GM23338 (cell line): ENCODE results near the gene NTF3. TPM values are rescaled to one million over a fixed set of nuclear protein-coding genes. Genes with fewer than 3 reads are reported as not detected.

Experiments used
- ATAC-seq: fragments of 200-7000 bp; cut with Tn5 transposase; 3 replicates; pipeline ENCODE4 v1.9.1; 2020
- DNase-seq: peaks from one replicate; pipeline ENCODE4 v3.0.0-alpha.2; 2015; ENCODE audit warnings: low spot score
- H2AFZ ChIP-seq: fragments of 200-600 bp; sonication (generic); 2 replicates; pipeline ENCODE4 v1.8.0; 2016; ENCODE audit warnings: antibody characterized with exemption, mild to moderate bottlenecking, moderate library complexity
- H3F3A ChIP-seq: fragments of 200-600 bp; sonication (generic); replicated peaks from 2 replicates; pipeline ENCODE4 v1.8.0; 2017; ENCODE audit warnings: antibody characterized with exemption, mixed run types, low read depth
- H3K27ac ChIP-seq: fragments of 200-600 bp; sonication (generic); 2 replicates; pipeline ENCODE4 v1.6.1; 2016; ENCODE audit warnings: low read depth
- H3K27me3 ChIP-seq: fragments of 200-600 bp; sonication (generic); 2 replicates; pipeline ENCODE4 v1.8.0; 2016; ENCODE audit warnings: mild to moderate bottlenecking, mixed run types, moderate library complexity; ENCODE audit not compliant: insufficient read depth
- H3K36me3 ChIP-seq: fragments of 200-600 bp; sonication (generic); 2 replicates; pipeline ENCODE4 v1.8.0; 2016; ENCODE audit warnings: mild to moderate bottlenecking; ENCODE audit not compliant: insufficient read depth
- H3K4me1 ChIP-seq: fragments of 200-600 bp; sonication (generic); 2 replicates; pipeline ENCODE4 v1.8.0; 2016; ENCODE audit warnings: mild to moderate bottlenecking, moderate library complexity; ENCODE audit not compliant: insufficient read depth
- H3K4me2 ChIP-seq: fragments of 200-600 bp; sonication (generic); 2 replicates; pipeline ENCODE4 v1.7.1; 2017; ENCODE audit warnings: mixed run types
- H3K4me3 ChIP-seq: fragments of 200-600 bp; sonication (generic); 2 replicates; pipeline ENCODE4 v1.6.1; 2016; ENCODE audit warnings: mixed run types
- H3K79me2 ChIP-seq: fragments of 200-600 bp; sonication (generic); replicated peaks from 2 replicates; pipeline ENCODE4 v1.8.0; 2017; ENCODE audit warnings: mild to moderate bottlenecking; ENCODE audit not compliant: insufficient read depth
- H3K9me2 ChIP-seq: fragments of 200-600 bp; sonication (generic); 2 replicates; pipeline ENCODE4 v1.8.0; 2017; ENCODE audit not compliant: insufficient read depth
- H4K20me1 ChIP-seq: fragments of 200-600 bp; sonication (generic); replicated peaks from 2 replicates; pipeline ENCODE4 v1.8.0; 2017; ENCODE audit warnings: mild to moderate bottlenecking; ENCODE audit not compliant: insufficient read depth
- H3K27ac Mint-ChIP-seq: 2 replicates; pipeline ENCODE4 v1.8.0; 2020; ENCODE audit warnings: inconsistent platforms, mild to moderate bottlenecking, moderate library complexity, mixed read lengths
- H3K27me3 Mint-ChIP-seq: 3 replicates; pipeline ENCODE4 v1.8.0; 2022; ENCODE audit warnings: low read depth, mild to moderate bottlenecking, moderate library complexity, mixed read lengths, inconsistent platforms; ENCODE audit not compliant: insufficient read depth, poor library complexity
- H3K36me3 Mint-ChIP-seq: 3 replicates; pipeline ENCODE4 v1.8.0; 2021; ENCODE audit warnings: low read depth, mild to moderate bottlenecking, inconsistent platforms, moderate library complexity, mixed read lengths
- H3K4me1 Mint-ChIP-seq: 3 replicates; pipeline ENCODE4 v1.8.0; 2020; ENCODE audit warnings: mild to moderate bottlenecking, inconsistent platforms, mixed read lengths
- H3K4me3 Mint-ChIP-seq: 3 replicates; pipeline ENCODE4 v1.8.0; 2021; ENCODE audit warnings: moderate library complexity, mild to moderate bottlenecking, inconsistent platforms, mixed read lengths
- H3K9me3 Mint-ChIP-seq: 3 replicates; pipeline ENCODE4 v1.8.0; 2020; ENCODE audit warnings: moderate library complexity, mild to moderate bottlenecking, inconsistent platforms, mixed read lengths
- CREB1 ChIP-seq: fragments of 250-450 bp; sonication (Bioruptor Pico); IDR thresholded peaks from 2 replicates; pipeline ENCODE4 v1.5.0; 2020; ENCODE audit warnings: low read depth, mild to moderate bottlenecking, moderate library complexity
- ETS1 ChIP-seq: IDR thresholded peaks from 2 replicates; pipeline ENCODE4 v1.6.1; 2016; ENCODE audit warnings: antibody characterized with exemption
- EZH2 ChIP-seq: fragments of 200-600 bp; sonication (generic); IDR thresholded peaks from one replicate; pipeline ENCODE4 v1.8.0; 2017; ENCODE audit warnings: antibody characterized with exemption, mild to moderate bottlenecking, low read depth; ENCODE audit not compliant: unreplicated experiment
- EZH2phosphoT487 ChIP-seq: fragments of 200-600 bp; sonication (generic); IDR thresholded peaks from one replicate; pipeline ENCODE4 v1.8.1; 2018; ENCODE audit warnings: antibody characterized with exemption; ENCODE audit not compliant: unreplicated experiment
- JUNB ChIP-seq: IDR thresholded peaks from one replicate; pipeline ENCODE4 v1.6.1; 2016; ENCODE audit warnings: antibody characterized with exemption; ENCODE audit not compliant: unreplicated experiment
- NANOG ChIP-seq: IDR thresholded peaks from 2 replicates; pipeline ENCODE4 v1.6.1; 2016; ENCODE audit warnings: antibody characterized with exemption, borderline replicate concordance
- POLR2AphosphoS5 ChIP-seq: IDR thresholded peaks from 2 replicates; pipeline ENCODE4 v1.6.1; 2016; ENCODE audit warnings: antibody characterized with exemption, low read depth
- STAT1 ChIP-seq: IDR thresholded peaks from one replicate; pipeline ENCODE4 v1.6.1; 2016; ENCODE audit warnings: antibody characterized with exemption; ENCODE audit not compliant: unreplicated experiment
- ZNF114 ChIP-seq: fragments of 250-450 bp; sonication (Bioruptor Pico); IDR thresholded peaks from 2 replicates; pipeline ENCODE4 v1.5.0; 2020; ENCODE audit warnings: mild to moderate bottlenecking, moderate library complexity
- ZNF331 ChIP-seq: fragments of 250-450 bp; sonication (Bioruptor Pico); IDR thresholded peaks from 2 replicates; pipeline ENCODE4 v1.5.0; 2020; ENCODE audit warnings: low read depth, mild to moderate bottlenecking, moderate library complexity
- polyA plus RNA-seq: library from polyadenylated mRNA; unstranded; fragments of >200 nt; fragmentation: Nextera tagmentation; extraction: Ambion mirVana; gene quantifications from 2 replicates; pipeline ENCODE4 v1.2.1, GENCODE V29; 2016
- total RNA-seq: library from RNA; depleted of rRNA; stranded (reverse); fragments of >200 nt; shearing (Covaris generic); gene quantifications from 2 replicates; pipeline ENCODE4 v1.2.3, GENCODE V29; 2014
- TF ChIP-seq, protein P1 (sequence below): IDR thresholded peaks from one replicate; pipeline ENCODE4 v1.6.1; 2018; ENCODE audit warnings: antibody characterized with exemption; ENCODE audit not compliant: unreplicated experiment
- TF ChIP-seq, protein P2 (sequence below), 2 experiments: fragments of 200-600 bp in 1 of 2; sonication (generic) in 1 of 2; conservative IDR thresholded peaks; 2 replicates each; pipeline versions ENCODE4 v1.5.1 to v1.6.1; 2016 to 2017; ENCODE audit warnings: antibody characterized with exemption in 2 of 2, low read depth in 2 of 2, mild to moderate bottlenecking in 2 of 2, moderate library complexity in 1 of 2

NTF3 gene
- total and polyA plus RNA-seq, 2 experiments from 2014 or later, result 1.2 TPM; not detected in 1

DNA sequence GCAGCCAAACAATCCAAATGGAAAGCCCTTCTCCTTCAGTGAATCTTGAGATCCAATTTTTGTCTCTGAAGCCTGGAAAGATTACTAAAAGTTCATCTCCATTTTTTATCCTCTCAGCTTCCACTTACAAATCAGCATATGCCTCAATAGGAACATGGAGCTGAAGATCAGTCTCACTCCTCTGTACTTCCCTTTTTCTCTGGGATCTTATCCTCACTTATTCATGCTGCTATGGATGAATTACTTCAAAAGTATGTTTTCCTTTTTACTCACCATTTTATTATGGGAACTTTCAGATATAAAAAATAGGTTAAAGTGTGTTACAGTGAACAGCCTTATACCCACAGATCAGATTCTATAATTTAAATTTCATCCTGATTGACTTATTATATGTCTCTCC, 14.4 kb upstream of the NTF3 start:
- no peaks in the 10 kb centered on the region for H3K9me2 ChIP-seq
- no peak overlapping the region for H3K4me3 ChIP-seq
- Mint-ChIP-seq H3K9me3 (no peaks in the 10 kb centered on the region), H3K4me1 (no peaks in the 10 kb centered on the region), H3K27ac (no peak overlapping the region), H3K27me3 (peaks cover 2% of the 10 kb centered on the region), H3K36me3 (no peaks in the 10 kb centered on the region), H3K4me3 (no peak overlapping the region)
- no peak overlapping the region for H3K27ac ChIP-seq
- no peak overlapping the region for H2AFZ ChIP-seq
- no peak for ATAC-seq
- H3K36me3 ChIP-seq, result no peaks in the 10 kb centered on the region
- no peak overlapping the region for H3K4me2 ChIP-seq
- no peak for TF ChIP-seq POLR2AphosphoS5
- TF ChIP-seq CREB1 (CRISPR knock-in tag), result no peak
- no peak for TF ChIP-seq EZH2
- no peak for TF ChIP-seq EZH2phosphoT487
- TF ChIP-seq ZNF114 (CRISPR knock-in tag), result no peak
- TF ChIP-seq, protein P1, sequence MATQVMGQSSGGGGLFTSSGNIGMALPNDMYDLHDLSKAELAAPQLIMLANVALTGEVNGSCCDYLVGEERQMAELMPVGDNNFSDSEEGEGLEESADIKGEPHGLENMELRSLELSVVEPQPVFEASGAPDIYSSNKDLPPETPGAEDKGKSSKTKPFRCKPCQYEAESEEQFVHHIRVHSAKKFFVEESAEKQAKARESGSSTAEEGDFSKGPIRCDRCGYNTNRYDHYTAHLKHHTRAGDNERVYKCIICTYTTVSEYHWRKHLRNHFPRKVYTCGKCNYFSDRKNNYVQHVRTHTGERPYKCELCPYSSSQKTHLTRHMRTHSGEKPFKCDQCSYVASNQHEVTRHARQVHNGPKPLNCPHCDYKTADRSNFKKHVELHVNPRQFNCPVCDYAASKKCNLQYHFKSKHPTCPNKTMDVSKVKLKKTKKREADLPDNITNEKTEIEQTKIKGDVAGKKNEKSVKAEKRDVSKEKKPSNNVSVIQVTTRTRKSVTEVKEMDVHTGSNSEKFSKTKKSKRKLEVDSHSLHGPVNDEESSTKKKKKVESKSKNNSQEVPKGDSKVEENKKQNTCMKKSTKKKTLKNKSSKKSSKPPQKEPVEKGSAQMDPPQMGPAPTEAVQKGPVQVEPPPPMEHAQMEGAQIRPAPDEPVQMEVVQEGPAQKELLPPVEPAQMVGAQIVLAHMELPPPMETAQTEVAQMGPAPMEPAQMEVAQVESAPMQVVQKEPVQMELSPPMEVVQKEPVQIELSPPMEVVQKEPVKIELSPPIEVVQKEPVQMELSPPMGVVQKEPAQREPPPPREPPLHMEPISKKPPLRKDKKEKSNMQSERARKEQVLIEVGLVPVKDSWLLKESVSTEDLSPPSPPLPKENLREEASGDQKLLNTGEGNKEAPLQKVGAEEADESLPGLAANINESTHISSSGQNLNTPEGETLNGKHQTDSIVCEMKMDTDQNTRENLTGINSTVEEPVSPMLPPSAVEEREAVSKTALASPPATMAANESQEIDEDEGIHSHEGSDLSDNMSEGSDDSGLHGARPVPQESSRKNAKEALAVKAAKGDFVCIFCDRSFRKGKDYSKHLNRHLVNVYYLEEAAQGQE, result no peak
- no peak for TF ChIP-seq NANOG
- TF ChIP-seq, protein P2, sequence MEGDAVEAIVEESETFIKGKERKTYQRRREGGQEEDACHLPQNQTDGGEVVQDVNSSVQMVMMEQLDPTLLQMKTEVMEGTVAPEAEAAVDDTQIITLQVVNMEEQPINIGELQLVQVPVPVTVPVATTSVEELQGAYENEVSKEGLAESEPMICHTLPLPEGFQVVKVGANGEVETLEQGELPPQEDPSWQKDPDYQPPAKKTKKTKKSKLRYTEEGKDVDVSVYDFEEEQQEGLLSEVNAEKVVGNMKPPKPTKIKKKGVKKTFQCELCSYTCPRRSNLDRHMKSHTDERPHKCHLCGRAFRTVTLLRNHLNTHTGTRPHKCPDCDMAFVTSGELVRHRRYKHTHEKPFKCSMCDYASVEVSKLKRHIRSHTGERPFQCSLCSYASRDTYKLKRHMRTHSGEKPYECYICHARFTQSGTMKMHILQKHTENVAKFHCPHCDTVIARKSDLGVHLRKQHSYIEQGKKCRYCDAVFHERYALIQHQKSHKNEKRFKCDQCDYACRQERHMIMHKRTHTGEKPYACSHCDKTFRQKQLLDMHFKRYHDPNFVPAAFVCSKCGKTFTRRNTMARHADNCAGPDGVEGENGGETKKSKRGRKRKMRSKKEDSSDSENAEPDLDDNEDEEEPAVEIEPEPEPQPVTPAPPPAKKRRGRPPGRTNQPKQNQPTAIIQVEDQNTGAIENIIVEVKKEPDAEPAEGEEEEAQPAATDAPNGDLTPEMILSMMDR (conservative IDR thresholded peaks at IDR 0.05; ENCODE audit: low read depth in 2 of 2), result no peak
- TF ChIP-seq ETS1, result no peak
- no peak for TF ChIP-seq STAT1
- no peak for TF ChIP-seq JUNB
- TF ChIP-seq ZNF331 (CRISPR knock-in tag), result no peak
- DNase-seq, result no peak
- H3F3A ChIP-seq, result no peaks in the 10 kb centered on the region
- no peaks in the 10 kb centered on the region for H3K4me1 ChIP-seq
- H4K20me1 ChIP-seq, result no peaks in the 10 kb centered on the region
- no peaks in the 10 kb centered on the region for H3K79me2 ChIP-seq
- no peaks in the 10 kb centered on the region for H3K27me3 ChIP-seq
